Measurements from ENCODE around the gene BTF3L4.

BTF3L4 gene

DNA sequence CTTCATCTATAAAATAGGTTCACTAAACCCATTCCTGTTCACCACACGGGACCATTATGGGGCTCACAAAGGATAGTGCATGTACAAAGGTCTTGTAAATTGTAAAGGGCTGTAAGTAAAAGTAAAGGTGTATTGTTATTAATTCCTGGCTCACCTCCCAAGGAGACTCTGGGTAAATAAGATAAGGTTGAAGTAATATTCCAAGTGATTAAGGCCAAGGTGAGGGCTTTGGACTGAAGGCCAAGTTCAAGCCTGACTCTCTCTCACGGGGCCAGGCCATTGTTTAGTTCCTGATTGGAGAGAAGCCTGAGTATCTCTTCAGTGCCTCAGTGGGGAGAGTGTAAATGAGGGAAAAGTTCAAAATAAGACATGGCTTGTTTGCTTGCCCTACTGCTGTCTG lies 66.3 kb downstream of the BTF3L4 start:
- H3K27me3 ChIP-seq (replicated peaks; ENCODE audit: control insufficient read depth, insufficient read depth, low read length), result no peaks in the 10 kb centered on the region
- TF ChIP-seq, protein P1, sequence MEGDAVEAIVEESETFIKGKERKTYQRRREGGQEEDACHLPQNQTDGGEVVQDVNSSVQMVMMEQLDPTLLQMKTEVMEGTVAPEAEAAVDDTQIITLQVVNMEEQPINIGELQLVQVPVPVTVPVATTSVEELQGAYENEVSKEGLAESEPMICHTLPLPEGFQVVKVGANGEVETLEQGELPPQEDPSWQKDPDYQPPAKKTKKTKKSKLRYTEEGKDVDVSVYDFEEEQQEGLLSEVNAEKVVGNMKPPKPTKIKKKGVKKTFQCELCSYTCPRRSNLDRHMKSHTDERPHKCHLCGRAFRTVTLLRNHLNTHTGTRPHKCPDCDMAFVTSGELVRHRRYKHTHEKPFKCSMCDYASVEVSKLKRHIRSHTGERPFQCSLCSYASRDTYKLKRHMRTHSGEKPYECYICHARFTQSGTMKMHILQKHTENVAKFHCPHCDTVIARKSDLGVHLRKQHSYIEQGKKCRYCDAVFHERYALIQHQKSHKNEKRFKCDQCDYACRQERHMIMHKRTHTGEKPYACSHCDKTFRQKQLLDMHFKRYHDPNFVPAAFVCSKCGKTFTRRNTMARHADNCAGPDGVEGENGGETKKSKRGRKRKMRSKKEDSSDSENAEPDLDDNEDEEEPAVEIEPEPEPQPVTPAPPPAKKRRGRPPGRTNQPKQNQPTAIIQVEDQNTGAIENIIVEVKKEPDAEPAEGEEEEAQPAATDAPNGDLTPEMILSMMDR (IDR thresholded peaks at IDR 0.05; ENCODE audit: insufficient read depth, low read length, poor library complexity, severe bottlenecking), result no peak

DNA sequence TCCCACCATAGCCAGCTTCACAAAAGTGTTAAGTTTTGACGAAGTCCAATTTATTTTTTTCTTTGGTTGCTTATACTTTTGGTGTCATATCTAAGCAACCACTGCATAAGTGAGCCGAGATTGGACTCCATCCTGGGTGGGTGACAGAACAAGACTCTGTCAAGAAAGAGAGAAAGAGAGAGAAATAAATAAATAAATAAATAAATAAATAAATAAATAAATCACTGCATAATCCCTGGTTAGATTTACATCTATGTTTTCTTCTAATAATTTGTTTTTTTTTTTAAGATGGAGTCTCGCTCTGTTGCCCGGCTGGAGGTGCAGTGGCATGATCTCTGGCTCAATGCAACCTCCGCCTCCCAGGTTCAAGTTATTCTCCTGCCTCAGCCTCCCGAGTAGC lies 67.5 kb downstream of the BTF3L4 start:
- TF ChIP-seq, protein P1 (IDR thresholded peaks at IDR 0.05; ENCODE audit: insufficient read depth, low read length, poor library complexity, severe bottlenecking), result no peak
- DNase-seq (ENCODE audit: extremely low read depth, insufficient read length), result no peak
- no peaks in the 10 kb centered on the region for H3K36me3 ChIP-seq (ENCODE audit: control insufficient read depth, insufficient read depth, low read length)
- H3K27me3 ChIP-seq (replicated peaks; ENCODE audit: control insufficient read depth, insufficient read depth, low read length), result no peaks in the 10 kb centered on the region
- no peak overlapping the region for H3K4me3 ChIP-seq (replicated peaks; ENCODE audit: low read depth, low read length)

More for the DNA sequence above, 66.3 kb downstream of the BTF3L4 start:
- Histone ChIP-seq H3K36me3 (ENCODE audit: control insufficient read depth, insufficient read depth, low read length) (no peaks in the 10 kb centered on the region), H3K4me3 (replicated peaks; ENCODE audit: low read depth, low read length) (no peak overlapping the region)
- DNase-seq (ENCODE audit: extremely low read depth, insufficient read length), result no peak

DNA sequence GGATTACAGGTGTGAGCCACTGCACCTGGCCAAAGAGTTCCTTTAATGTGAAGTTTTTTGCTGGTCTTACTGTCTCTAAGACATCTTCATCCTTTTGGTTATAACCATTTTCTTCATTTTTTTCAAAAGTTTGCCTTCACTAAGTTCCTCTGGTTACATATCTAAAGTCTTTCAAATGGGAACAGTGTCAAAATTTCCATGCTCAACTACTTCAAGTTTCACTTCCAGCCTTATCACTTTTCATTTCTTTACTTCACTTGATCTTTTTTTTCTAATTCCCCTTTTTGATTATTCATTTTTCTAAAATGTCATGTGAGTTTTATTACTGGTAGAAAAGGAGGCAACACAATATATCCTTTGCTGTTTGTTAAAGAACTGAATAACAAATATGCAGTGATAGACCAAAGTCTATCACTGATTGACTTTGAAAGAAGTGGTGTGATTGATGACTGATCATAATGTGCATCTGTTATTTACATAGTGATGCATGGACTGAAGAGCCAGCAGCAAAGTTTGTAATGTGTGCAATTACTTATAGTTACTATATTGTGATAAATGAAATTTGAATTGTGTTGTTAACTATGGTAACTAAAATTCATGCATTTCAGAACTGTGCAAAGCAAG lies 69.8 kb downstream of the BTF3L4 start:
- H3K36me3 ChIP-seq (ENCODE audit: control insufficient read depth, insufficient read depth, low read length), result no peaks in the 10 kb centered on the region
- DNase-seq (ENCODE audit: extremely low read depth, insufficient read length), result no peak

DNA sequence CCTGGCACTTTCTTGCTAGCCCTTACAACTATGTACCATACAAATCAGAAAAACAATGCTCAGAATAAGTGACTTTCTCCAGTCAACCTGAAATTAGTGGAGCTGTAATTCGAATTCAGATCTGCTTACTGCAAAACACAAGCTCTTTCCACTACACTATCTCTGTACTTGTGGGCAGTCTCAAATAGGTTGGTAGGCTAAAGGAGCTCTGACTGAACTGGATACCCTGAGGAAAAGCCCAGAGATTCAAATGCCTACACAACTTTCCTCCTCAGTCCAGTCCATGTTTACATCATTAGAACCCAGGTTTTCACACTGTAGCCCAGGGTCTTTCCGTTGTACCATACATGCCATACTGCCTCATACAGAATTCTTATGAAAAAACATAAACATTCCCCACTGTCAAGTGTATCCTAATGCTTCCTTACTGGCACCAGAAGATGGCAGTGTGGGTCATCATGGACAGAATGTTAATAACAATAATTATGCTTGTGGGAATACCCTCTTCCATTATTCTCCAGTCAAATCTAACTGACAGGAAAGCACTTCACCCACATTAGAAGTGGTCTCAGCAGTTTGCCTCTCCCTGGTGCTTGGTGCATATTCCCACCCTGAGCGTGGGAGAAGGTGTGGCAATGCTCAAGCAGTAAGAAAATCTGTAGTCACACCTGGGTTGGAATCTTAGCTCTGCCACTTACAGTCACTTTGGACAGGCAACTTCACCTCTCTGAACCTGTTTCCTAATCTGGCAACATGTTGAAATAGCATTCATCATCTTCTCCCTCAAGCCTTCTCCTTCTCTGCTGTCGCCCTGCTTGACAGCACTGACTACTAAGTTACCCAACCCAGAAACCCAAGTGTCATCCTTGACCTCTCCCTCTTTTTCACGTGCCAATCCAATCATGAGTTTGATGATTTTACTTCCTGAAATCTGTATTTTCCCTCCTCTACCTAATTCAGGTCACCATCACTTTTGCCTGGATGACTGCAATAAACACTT lies 71.4 kb downstream of the BTF3L4 start:
- no peak overlapping the region for H3K4me3 ChIP-seq (replicated peaks; ENCODE audit: low read depth, low read length)
- H3K27me3 ChIP-seq (replicated peaks; ENCODE audit: control insufficient read depth, insufficient read depth, low read length), result no peaks in the 10 kb centered on the region
- no peak for DNase-seq (ENCODE audit: extremely low read depth, insufficient read length)
- TF ChIP-seq, protein P1 (IDR thresholded peaks at IDR 0.05; ENCODE audit: insufficient read depth, low read length, poor library complexity, severe bottlenecking), result peak; percentile 67
- no peaks in the 10 kb centered on the region for H3K36me3 ChIP-seq (ENCODE audit: control insufficient read depth, insufficient read depth, low read length)

More for the DNA sequence above, 69.8 kb downstream of the BTF3L4 start:
- Histone ChIP-seq H3K27me3 (replicated peaks; ENCODE audit: control insufficient read depth, insufficient read depth, low read length) (no peaks in the 10 kb centered on the region), H3K4me3 (replicated peaks; ENCODE audit: low read depth, low read length) (no peak overlapping the region)
- TF ChIP-seq, protein P1 (IDR thresholded peaks at IDR 0.05; ENCODE audit: insufficient read depth, low read length, poor library complexity, severe bottlenecking), result no peak

DNA sequence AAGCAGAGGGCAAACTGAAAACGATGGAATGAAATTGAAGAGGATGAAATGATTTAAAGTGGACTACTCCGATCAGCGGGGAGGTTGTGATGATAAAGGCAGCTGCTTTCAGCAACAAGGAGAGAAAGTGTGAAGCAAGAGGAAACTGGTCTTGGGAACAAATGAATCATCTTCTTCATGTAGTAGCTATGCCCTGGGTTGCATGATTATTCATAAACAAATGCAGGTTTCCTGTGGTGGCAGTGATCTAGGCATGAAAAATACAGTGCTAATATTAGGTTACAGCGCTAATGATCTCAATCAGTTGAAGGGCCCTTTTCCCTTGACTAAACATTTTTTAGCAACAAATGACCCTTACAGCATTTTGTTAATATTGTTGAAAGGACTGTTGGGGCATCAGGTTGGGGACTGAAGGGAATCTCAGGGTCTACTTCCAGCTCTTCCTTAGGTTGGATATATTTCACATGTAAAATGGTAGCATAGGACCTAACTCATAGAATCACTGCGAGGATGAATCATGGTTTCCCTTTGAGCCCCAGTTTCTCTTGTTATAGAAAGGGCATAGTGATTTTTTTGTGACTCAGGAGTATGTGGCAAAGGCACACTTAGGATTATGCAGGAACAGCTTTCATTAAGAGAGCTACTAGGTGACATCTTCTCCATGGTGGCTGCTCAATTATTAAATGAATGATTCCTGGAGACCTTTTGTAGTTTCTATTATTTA lies 83.9 kb downstream of the BTF3L4 start:
- TF ChIP-seq, protein P1 (IDR thresholded peaks at IDR 0.05; ENCODE audit: insufficient read depth, low read length, poor library complexity, severe bottlenecking), result no peak
- DNase-seq (ENCODE audit: extremely low read depth, insufficient read length), result peak; percentile 67

More for the DNA sequence above, 83.9 kb downstream of the BTF3L4 start:
- H3K36me3 ChIP-seq (ENCODE audit: control insufficient read depth, insufficient read depth, low read length), result no peaks in the 10 kb centered on the region
- H3K4me3 ChIP-seq (replicated peaks; ENCODE audit: low read depth, low read length), result no peak overlapping the region; the same call in 1 of the 2 replicates
- H3K27me3 ChIP-seq (replicated peaks; ENCODE audit: control insufficient read depth, insufficient read depth, low read length), result no peaks in the 10 kb centered on the region
